ENCODE measurements around the gene GALK1.

The GALK1 gene

GRCh38 chr17:75751676-75752404 is 13.2 kb downstream of the GALK1 start:
- no peak for DNase-seq
- H3K27ac ChIP-seq: no peak overlapping the region
- H3K4me1 ChIP-seq: peaks cover 0 to 31% (median 22%) of the 10 kb centered on the region in 4 donors
- H3K4me3 ChIP-seq: no peak overlapping the region
- intact Hi-C loops (cut with DNase I; ENCODE audit: low total_unique reads): loop anchor here (5.0 kb wide), 1 partner anchor 80 kb away; no protein-coding TSS in a partner anchor
- TF ChIP-seq, protein P1, sequence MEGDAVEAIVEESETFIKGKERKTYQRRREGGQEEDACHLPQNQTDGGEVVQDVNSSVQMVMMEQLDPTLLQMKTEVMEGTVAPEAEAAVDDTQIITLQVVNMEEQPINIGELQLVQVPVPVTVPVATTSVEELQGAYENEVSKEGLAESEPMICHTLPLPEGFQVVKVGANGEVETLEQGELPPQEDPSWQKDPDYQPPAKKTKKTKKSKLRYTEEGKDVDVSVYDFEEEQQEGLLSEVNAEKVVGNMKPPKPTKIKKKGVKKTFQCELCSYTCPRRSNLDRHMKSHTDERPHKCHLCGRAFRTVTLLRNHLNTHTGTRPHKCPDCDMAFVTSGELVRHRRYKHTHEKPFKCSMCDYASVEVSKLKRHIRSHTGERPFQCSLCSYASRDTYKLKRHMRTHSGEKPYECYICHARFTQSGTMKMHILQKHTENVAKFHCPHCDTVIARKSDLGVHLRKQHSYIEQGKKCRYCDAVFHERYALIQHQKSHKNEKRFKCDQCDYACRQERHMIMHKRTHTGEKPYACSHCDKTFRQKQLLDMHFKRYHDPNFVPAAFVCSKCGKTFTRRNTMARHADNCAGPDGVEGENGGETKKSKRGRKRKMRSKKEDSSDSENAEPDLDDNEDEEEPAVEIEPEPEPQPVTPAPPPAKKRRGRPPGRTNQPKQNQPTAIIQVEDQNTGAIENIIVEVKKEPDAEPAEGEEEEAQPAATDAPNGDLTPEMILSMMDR (IDR thresholded peaks at IDR 0.05): no peak
- no peaks in the 10 kb centered on the region for H3K9me3 ChIP-seq
- peaks cover 0 to 73% (median 0%) of the 10 kb centered on the region in 3 donors for H3K36me3 ChIP-seq
- no peaks in the 10 kb centered on the region for H3K27me3 ChIP-seq

DNA sequence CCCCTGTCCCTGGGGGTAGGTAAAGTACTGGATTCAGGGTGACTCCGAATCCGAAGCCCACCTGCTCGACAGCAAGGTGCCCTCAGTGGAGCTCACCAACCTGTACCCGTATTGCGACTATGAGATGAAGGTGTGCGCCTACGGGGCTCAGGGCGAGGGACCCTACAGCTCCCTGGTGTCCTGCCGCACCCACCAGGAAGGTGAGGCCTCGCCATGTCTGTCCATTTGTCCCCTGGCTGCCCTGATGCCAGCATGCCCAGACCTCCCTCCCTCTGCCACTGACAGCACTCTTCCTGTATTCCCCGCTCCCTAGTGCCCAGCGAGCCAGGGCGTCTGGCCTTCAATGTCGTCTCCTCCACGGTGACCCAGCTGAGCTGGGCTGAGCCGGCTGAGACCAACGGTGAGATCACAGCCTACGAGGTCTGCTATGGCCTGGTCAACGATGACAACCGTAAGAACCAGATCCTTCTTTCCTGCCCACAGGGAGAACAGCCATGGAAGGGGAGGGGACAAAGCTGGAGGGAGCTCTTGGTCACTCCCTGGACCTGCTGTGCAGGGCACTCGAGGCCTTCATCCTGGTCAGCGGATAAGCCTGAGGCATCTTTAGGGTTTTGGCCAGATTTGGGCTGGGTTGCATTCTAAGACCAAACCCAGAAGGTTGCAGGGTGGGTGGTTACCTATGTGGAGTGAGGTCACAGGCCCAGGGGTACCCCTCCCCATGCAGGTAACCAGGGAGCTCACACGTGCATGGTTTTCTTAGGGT is 14.2 kb downstream of the GALK1 start:
- no peaks in the 10 kb centered on the region for H3K9me3 ChIP-seq
- DNase-seq: no peak
- peaks cover 0 to 71% (median 0%) of the 10 kb centered on the region in 3 donors for H3K36me3 ChIP-seq
- no peaks in the 10 kb centered on the region for H3K27me3 ChIP-seq
- no peak overlapping the region for H3K4me3 ChIP-seq
- intact Hi-C loops (cut with DNase I; ENCODE audit: low total_unique reads): loop anchor here (5.0 kb wide), 1 partner anchor 79 kb away; no protein-coding TSS in a partner anchor
- no peak overlapping the region for H3K27ac ChIP-seq
- peaks cover 0 to 31% (median 22%) of the 10 kb centered on the region in 4 donors for H3K4me1 ChIP-seq
- TF ChIP-seq, protein P1 (IDR thresholded peaks at IDR 0.05): no peak

GRCh38 chr17:75749545-75750389 is 15.2 kb downstream of the GALK1 start:
- peak overlapping the region in 1 of 2 donors; percentile 27 for H3K4me3 ChIP-seq
- TF ChIP-seq, protein P1 (IDR thresholded peaks at IDR 0.05): peak; percentile 91 to 92
- peak overlapping the region; percentile 21 to 51 for H3K27ac ChIP-seq
- H3K9me3 ChIP-seq: no peaks in the 10 kb centered on the region
- peaks cover 0 to 31% (median 22%) of the 10 kb centered on the region in 4 donors for H3K4me1 ChIP-seq
- intact Hi-C loops (cut with DNase I; ENCODE audit: low total_unique reads): loop anchor here (2.0 to 5.0 kb wide), 2 partner anchors 77 to 117 kb away; partner anchors contain the start of gene SMIM5
- DNase-seq: peak; percentile 87 to 91
- H3K36me3 ChIP-seq: peaks cover 0 to 71% (median 0%) of the 10 kb centered on the region in 3 donors
- no peaks in the 10 kb centered on the region for H3K27me3 ChIP-seq

- Histone ChIP-seq H3K27ac (no peak overlapping the region), H3K4me1 (peaks cover 0 to 21% (median 14%) of the 10 kb centered on the region in 4 donors), H3K9me3 (no peaks in the 10 kb centered on the region), H3K27me3 (no peaks in the 10 kb centered on the region), H3K36me3 (peaks cover 0 to 70% (median 0%) of the 10 kb centered on the region in 3 donors), H3K4me3 (no peak overlapping the region)
- TF ChIP-seq, protein P1 (IDR thresholded peaks at IDR 0.05): no peak
- intact Hi-C loops (cut with DNase I; ENCODE audit: low total_unique reads): loop anchor here (2.0 kb wide), 1 partner anchor 116 kb away; the partner anchor contains the start of gene SMIM5
- no peak for DNase-seq
Observed at GRCh38 chr17:75748706-75749105, 16.3 kb downstream of the GALK1 start.

All from tibial artery (tissue), 4 donors.